ENCODE data around the gene ERCC1. TPM values are rescaled to one million over a fixed set of nuclear protein-coding genes. Genes with fewer than 3 reads are reported as not detected.

ERCC1 gene
- total RNA-seq, 2 donors from 2014 or later: 110 to 126 TPM

DNA sequence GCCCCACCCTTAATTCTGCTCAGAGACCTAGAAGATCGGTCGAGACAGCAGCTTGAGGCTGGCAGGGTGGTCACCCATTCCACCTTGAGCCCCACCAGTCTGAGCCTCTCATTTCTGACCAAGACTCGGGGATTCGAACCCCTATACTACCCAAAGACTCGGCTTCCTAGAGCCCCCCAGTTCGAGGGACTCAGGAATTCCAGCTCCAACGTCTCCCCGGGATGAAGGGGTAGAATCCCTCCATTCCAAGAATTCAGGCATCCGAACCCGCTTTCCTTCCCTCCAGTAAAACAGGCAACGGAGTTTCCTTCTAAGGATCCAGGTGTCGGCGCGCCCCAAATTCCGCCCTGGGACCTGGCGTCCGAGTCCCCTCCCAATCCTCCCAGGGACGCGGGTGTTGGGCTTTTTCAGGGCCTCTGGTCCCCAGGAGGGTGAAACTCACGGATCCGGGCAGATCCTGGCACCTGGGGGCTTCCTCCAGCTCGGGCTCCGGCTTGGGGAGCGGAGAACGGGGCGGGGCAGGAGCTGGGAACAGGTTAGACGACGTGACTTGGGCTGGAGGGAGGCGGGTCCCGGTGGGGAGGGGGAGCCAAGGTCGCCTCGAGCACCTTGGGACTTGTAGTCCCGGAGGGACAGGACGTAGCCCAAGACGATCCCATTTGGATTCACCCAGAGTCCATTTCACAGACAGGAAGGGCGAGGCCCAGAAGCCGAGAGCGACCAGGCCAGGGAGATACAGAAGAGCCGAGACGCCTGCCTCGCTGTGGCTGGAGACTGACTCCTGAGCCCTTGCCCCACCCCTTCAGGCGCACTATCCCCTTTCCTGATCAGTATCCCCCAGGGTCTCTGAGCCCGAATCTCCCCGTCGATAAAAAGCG lies 18.9 kb downstream of the ERCC1 start, which contains the start of gene PPP1R13L:
Gene PPP1R13L (minus strand): TSS at position 513 of the 878 bp plus-strand sequence. CDS start 6,751 bp downstream, outside the sequence.
- no peaks in the 10 kb centered on the region for H3K9me3 ChIP-seq
- H3K4me1 ChIP-seq: peaks cover 0 to 61% of the 10 kb centered on the region in 2 donors
- peak within 1 kb of the TSS; percentile 72 to 76 for H3K4me3 ChIP-seq
- TF ChIP-seq, protein P1, sequence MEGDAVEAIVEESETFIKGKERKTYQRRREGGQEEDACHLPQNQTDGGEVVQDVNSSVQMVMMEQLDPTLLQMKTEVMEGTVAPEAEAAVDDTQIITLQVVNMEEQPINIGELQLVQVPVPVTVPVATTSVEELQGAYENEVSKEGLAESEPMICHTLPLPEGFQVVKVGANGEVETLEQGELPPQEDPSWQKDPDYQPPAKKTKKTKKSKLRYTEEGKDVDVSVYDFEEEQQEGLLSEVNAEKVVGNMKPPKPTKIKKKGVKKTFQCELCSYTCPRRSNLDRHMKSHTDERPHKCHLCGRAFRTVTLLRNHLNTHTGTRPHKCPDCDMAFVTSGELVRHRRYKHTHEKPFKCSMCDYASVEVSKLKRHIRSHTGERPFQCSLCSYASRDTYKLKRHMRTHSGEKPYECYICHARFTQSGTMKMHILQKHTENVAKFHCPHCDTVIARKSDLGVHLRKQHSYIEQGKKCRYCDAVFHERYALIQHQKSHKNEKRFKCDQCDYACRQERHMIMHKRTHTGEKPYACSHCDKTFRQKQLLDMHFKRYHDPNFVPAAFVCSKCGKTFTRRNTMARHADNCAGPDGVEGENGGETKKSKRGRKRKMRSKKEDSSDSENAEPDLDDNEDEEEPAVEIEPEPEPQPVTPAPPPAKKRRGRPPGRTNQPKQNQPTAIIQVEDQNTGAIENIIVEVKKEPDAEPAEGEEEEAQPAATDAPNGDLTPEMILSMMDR (IDR thresholded peaks at IDR 0.05): no peak
- DNase-seq (ENCODE audit: low spot score): peak; percentile 91
- no peaks in the 10 kb centered on the region for H3K36me3 ChIP-seq
- no peaks in the 10 kb centered on the region for H3K27me3 ChIP-seq
- peak within 1 kb of the TSS; percentile 96 to 99 for H3K27ac ChIP-seq

DNA sequence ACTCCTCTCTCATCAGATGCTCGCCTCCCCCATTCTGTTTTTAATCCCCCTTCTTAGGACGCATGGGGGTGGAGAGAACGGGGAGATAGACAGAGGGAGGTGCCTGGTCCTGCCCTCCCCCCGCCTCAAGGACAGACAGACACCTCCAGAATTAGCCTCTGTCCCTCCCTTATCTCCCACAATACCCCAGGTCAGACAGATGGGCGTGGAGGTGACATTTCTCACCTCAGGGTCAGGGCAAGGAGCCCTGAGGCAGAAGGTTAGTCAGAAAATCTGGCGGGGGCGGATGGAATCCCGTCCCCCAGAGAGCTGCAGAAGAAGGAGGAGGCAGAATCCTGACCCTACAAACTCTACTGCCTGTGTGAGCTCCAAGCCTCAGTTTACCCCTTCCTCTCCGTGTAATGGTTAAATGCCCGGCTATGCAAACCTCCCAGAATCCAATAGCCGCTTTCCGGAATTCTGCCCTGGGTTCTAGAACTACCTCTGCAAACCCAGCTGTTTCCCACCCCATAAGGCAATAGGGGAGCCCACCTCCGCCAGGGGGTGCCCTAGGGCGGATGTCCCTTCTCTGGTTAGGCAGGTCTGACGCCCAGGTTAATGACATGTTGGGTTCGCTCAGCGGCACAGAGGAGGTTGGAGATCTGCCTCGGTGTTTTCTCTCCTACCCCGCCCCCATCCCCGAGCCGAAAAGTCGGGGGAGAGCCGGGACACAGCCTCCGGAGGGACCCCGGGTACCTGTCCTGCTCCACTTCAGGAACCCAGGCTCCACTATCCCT lies 19.7 kb downstream of the ERCC1 start:
- Histone ChIP-seq H3K4me1 (peaks cover 0 to 62% of the 10 kb centered on the region in 2 donors), H3K4me3 (peak overlapping the region; percentile 72 to 76)

DNA sequence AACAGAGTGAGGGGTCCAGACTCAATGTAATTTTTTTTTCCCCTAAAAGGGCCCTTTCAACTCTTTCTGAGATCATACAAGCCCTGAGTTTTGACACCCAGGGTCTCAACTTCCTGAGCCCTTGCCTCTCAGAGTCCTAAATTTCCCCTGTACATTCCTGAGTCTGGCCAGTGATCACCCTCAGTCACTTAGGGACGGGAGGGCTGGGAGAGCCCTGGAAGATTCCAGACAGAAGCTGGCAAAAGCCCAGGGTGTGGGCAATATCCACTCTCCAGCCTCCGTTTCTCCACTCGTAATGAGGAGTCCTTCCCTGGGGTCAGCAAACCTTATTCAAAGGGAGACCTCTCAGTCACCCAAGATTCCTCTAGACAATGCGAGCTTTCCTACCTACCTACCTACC lies 20.4 kb downstream of the ERCC1 start:
- Histone ChIP-seq H3K4me1 (peaks cover 0 to 69% of the 10 kb centered on the region in 2 donors), H3K27ac (peak overlapping the region; percentile 96 to 99), H3K27me3 (no peaks in the 10 kb centered on the region), H3K36me3 (peaks cover 9% of the 10 kb centered on the region), H3K9me3 (no peaks in the 10 kb centered on the region), H3K4me3 (peak overlapping the region; percentile 72 to 76)
- TF ChIP-seq, protein P1 (IDR thresholded peaks at IDR 0.05): no peak
- DNase-seq (ENCODE audit: low spot score): no peak

More for the DNA sequence above, 19.7 kb downstream of the ERCC1 start:
- H3K36me3 ChIP-seq: peaks cover 7% of the 10 kb centered on the region
- no peaks in the 10 kb centered on the region for H3K9me3 ChIP-seq
- DNase-seq (ENCODE audit: low spot score): peak; percentile 69
- no peaks in the 10 kb centered on the region for H3K27me3 ChIP-seq
- TF ChIP-seq, protein P1 (IDR thresholded peaks at IDR 0.05): peak; percentile 25 to 59
- peak overlapping the region; percentile 96 to 99 for H3K27ac ChIP-seq

DNA sequence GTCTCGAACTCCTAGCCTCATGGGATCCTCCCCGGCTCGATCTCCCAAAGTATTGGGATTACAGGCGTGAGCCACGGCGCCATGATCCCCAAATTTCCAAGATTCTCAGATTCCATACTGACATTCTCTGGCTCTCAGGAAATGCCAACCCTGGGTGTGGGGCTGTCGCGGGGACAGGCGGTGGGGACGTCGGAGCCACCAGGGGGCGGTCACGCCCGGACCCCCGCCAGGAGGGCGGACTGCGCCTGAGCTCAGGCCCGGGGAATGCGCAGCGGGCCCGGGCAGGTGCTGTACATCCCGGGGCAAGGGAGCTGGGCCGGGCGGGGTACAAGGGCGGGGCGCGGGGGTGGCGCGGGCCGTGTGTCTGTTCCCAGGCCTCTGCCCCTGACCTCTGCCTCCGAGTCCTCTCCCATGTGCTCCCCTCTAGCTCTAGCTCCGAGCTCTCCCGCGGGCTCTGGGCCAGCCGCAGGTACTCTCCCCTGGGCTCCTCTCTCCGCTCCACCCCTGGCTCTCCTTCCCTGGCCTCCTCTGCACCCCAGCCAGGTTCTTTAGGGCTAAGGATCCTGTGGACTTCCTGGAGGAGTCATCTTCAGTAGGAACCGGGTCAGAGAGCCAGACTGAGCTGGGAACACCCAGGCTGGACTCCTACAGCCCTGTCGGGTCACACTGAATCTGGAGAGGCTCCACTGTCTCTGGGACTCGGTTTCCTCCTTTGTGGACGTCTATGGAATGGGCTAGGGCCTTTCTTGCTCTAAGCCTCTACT lies 21.2 kb downstream of the ERCC1 start:
- peaks cover 13% of the 10 kb centered on the region for H3K36me3 ChIP-seq
- H3K4me1 ChIP-seq: peaks cover 0 to 71% of the 10 kb centered on the region in 2 donors
- TF ChIP-seq, protein P1 (IDR thresholded peaks at IDR 0.05): peak; percentile 39 to 73
- DNase-seq (ENCODE audit: low spot score): peak; percentile 64
- H3K27ac ChIP-seq: peak overlapping the region; percentile 96 to 99
- no peaks in the 10 kb centered on the region for H3K9me3 ChIP-seq
- H3K27me3 ChIP-seq: no peaks in the 10 kb centered on the region
- peak overlapping the region; percentile 72 to 76 for H3K4me3 ChIP-seq

DNA sequence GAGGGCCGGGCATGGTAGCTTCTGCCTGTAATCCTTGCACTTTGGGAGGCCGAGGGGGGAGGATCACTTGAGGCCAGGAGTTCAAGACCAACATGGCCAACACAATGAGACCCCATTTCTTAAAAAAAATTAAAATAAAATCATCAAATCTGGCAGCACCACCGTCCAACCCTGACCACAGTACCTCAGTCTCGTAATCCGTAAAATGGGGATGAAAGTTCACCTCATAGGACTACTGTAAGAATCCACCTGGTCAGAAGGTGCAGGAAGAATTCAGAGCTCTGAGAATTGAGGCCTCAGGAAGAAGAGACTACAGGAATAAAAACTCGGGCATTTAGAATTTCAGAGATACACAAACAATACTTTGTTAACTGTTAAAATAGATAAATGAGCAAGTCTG lies 21.9 kb downstream of the ERCC1 start:
- Histone ChIP-seq H3K36me3 (peaks cover 17% of the 10 kb centered on the region), H3K4me1 (peaks cover 0 to 64% of the 10 kb centered on the region in 2 donors), H3K4me3 (peak overlapping the region in 1 of 2 donors; percentile 72), H3K9me3 (no peaks in the 10 kb centered on the region), H3K27ac (peak overlapping the region; percentile 96 to 99), H3K27me3 (no peaks in the 10 kb centered on the region)
- TF ChIP-seq, protein P1 (IDR thresholded peaks at IDR 0.05): no peak
- DNase-seq (ENCODE audit: low spot score): no peak
